GM18517 (cell line): ENCODE data around the gene LIX1L.
"Not testable (repeated sequence)": the region's sequence is repeated elsewhere in the genome, so short reads cannot be mapped to it uniquely, and the experiment has no call there.

Experiments
- ATAC-seq: cut with Tn5 transposase; IDR thresholded peaks from one replicate; pipeline ENCODE4 v1.9.1; 2021; ENCODE audit warnings: mild to moderate bottlenecking, moderate library complexity; ENCODE audit not compliant: unreplicated experiment

LIX1L gene

DNA sequence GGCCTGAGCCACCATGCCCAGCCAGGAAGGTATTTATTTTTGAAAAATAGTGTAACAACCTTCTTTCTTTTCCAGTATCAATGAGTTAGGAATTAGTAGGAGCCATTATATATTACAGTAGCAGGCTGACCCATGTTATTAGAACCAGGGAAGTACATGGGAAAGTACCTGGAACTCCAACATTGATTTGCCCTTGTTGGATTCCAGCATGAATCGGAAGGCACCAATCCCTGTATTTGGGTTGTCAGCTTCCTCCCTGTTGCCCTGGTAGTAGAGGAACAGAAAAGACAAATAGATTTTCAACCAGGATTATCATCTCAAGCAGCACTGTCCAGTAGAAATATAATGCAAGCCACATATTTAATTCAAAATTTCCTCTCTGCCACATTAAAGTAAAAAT lies 20.4 kb downstream of the LIX1L start:
- ATAC-seq: no peak

DNA sequence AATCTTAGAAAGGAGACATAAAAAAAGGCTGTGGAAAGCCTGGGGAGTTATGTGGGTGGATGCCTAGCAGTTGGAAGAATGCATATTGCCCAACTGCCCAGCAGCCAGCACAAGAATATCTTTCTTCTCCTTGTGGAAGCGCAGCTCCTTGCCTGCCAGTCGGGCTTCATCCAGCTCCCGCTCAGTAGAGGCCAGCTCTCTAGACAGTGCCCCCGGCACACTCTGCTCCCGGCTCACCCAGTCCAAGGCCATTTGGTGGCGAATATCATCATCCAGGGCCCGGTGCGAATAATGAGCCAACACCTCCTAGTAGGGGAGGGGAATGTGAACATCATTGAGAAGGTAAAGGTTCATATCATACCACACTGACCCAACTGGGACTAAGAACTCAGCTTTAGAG lies 21.6 kb downstream of the LIX1L start:
- no peak for ATAC-seq

DNA sequence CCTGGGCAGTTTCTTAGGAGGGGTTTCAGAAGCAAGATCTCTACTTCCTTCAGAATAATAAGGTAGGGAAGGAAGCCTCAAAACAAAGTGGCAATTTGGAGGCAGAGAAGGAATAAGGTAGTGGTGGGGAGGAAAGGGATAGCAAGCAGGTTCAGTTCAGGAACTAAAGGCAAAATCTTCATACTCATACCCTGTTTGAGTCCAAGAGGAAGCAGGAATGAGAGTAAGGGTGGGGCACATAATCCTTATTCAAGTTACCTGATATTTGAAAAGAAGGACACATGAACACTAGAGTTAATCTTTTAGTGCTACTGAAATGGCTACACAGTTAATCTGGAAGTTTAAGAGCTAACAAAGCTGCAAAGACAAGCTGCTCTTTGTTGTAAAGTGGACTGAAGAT lies 22.1 kb downstream of the LIX1L start:
- no peak for ATAC-seq

DNA sequence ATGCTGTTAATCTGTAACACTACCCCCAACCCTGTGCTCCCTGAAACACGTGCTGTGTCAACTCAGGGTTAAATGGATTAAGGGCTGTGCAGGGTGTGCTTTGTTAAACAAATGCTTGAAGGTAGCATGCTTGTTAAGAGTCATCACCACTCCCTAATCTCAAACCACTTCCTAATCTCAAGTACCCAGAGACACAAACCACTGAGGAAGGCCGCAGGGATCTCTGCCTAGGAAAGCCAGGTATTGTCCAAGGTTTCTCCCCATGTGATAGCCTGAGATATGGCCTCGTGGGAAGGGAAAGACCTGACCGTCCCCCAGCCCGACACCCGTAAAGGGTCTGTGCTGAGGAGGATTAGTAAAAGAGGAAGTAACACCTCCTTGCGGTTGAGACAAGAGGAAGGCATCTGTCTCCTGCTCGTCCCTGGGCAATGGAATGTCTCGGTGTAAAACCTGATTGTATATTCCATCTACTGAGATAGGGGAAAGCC lies 25.3 kb downstream of the LIX1L start:
- ATAC-seq: not testable (repeated sequence)

DNA sequence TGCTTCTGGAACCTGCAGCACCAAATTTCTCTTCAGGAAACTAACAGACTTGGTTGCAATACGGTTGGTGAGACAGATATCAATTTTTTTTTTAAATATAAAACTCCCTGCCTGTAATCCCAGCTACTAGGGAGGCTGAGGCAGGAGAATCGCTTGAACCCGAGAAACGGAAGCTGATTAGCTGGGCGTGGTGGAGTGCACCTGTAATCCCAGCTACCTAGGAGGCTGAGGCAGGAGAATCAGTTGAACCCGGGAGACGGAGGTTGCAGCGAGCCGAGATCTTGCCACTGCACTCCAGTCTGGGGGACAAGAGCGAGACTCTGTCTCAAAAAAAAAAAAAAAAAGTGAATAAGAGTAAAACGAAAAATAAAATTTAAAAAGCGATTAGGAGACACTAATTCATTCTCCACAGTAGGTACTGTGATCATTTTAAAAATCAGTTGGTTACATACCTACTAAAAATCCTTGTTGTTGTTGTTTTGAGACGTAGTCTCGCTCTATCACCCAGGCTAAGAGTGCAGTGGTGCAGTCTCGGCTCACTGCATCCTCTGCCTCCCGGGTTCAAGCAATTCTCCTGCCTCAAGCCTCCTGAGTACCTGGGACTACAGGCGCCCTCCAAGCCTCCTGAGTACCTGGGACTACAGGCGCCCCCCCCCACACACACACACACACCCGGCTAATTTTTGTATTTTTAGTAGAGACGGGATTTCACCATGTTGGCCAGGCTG lies 29.7 kb downstream of the LIX1L start:
- no peak for ATAC-seq

DNA sequence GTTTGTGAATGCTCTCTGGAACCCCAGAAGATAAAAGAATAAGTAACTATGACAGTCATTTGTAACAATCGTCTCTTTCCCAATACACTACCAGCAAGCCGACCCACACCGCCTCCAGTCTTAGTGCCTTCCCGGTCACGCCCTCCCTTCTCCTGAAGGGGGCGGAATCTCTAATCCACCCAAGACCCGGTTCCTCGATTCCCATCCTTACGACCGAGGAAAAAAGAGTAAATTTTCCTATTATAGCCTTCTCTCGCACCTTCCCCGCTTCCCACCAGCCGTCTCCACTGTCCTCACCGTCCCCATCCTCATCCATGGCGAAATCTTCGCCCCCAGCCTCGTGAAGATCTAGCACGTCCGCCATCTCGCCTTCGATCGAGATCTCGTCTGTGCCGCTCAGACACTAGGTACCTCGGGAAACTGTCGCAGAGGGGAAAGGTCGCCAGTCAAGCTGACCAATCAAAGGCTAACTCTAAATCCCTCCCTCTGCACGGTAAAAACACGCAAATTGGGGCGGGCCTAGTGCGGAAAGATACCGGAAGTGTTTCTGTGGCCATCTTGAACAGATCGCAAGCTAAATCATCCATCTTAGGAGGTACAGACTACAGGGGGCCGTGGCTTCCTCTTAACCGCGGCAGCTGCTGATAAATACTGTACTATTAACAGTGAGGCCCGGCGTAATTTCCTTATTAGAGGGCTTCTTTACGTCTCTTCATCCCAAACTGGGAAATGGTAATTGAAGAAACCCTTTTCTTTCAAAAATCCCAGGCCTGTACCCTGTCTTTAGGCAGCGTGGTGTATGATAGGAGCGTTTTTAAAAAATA lies 30.5 kb downstream of the LIX1L start, which contains the start of gene RBM8A:
Gene RBM8A (minus strand): TSS at position 422 of the 824 bp plus-strand sequence. CDS start 58 bp downstream, at position 364.
- ATAC-seq: peak; percentile 94

DNA sequence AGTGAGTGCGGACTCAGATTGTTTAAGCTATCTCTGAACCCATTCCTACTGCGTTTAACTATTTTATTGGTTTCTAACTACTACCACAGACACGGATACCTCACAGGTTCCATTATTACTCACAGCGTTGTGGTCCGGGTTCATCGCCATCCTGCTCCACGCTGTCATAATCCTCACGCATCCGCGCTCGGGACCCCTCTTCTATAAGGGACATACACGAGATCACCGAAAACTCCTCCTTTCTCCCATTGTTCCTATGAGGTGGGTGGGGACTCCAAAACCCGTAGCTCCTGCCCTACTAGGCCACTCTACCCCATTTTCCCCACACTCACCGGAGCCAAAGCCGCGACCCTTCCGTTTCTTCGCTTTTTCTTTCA lies 31.1 kb downstream of the LIX1L start:
- no peak for ATAC-seq

DNA sequence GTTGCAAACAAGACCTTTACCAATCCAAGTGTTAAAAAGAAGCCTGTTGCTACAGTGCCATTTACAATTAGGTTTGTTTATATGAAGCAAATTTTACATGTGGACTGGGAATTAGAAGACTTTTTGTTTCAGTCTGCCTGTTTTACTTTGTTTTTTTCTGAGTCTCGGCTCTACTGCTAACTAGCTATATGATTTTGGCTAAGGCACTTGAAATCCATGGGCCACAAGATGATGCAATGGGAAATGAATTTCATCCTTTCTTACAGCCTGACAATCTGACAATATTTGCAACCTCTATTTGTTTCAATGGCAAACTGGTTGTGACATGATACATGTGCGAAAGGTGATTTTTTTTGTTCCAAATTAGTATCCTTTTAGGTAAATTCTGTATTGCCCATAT lies 35.6 kb downstream of the LIX1L start:
- ATAC-seq: no peak

DNA sequence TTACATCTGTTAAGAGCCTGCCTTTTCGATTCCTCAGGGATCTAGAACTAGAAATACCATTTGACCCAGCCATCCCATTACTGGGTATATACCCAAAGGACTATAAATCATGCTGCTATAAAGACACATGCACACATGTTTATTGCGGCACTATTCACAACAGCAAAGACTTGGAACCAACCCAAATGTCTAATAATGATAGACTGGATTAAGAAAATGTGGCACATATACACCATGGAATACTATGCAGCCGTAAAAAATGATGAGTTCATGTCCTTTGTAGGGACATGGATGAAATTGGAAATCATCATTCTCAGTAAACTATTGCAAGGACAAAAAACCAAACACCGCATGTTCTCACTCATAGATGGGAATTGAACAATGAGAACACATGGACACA lies 37.5 kb downstream of the LIX1L start:
- ATAC-seq: not testable (repeated sequence)

DNA sequence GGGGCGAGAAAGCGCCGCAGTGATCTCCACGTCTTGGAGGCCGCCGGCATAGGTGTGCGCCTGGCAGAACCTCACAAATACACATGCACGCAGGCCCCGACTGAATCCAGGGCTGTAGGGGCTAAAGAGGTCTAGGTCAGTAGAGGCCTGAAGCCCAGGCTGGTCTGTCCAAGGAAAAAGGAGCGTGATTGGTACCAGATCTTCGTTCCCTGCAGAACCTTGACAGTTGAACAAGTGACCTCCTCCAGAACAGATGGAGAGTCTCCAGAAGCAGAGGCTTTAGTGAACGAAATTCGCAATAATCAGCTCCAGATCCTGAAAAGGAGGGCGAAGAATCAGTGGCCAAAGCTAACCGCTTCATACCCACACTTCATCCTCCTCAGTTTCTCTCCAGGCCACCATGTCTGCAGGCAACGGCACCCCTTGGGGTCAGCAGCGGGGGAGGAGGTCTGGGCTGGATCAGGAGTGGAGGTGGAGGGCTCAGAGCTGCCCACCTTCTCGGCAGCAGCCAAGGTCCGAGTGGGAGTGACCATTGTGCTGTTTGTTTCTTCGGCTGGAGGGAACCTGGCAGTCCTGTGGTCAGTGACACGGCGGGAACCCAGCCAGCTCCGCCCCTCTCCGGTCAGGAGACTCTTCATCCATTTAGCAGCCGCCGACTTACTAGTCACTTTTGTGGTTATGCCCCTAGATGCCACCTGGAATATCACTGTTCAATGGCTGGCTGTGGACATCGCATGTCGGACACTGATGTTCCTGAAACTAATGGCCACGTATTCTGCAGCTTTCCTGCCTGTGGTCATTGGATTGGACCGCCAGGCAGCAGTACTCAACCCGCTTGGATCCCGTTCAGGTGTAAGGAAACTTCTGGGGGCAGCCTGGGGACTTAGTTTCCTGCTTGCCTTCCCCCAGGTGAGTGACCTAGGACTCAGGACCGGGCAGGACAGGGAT lies 38.6 kb downstream of the LIX1L start:
- peak; percentile 75 for ATAC-seq

DNA sequence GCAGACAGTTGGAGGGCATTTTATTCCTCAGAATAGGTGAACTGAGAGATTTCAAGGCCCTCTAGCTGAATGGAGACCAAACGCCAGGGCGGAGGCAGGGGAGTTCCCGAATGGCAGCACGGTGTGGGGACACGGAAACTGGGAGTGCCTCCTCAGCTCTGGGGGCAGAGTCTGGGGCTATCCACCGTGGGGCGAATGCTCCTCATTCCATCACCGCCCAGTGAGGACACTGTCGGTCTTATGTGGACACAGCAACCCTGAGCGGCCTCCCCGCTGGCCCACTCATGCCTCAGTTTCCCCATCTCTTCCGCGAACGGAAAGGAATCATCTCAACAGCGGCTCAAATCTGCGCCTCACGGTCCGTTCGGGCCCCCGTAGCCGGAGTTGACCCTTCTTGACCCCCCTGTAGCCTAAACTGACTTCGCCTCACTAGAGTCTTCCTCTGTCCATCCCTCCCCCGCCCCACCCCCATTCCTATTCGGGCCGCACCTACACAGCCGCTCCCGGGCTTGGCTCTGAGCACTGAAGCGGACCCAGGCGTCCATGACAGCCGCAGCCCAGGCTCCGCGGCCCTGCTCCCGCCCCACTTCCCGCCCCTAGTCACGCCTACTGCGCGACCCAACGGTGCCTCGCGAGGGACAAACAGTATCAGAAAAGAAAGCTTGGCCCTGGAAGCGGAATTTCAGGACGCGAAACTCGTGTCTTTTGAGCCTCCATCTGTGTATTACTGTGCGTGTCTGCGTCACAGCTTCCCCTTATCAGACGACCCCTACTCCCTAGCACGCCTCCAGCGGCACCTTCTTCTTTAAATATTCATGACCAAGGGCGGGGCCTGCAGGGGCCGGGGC lies 39.4 kb downstream of the LIX1L start, which contains the start of gene PEX11B:
Gene PEX11B (minus strand): TSS at position 574 of the 848 bp plus-strand sequence. CDS start 29 bp downstream, at position 545.
- ATAC-seq: peak; percentile 55

DNA sequence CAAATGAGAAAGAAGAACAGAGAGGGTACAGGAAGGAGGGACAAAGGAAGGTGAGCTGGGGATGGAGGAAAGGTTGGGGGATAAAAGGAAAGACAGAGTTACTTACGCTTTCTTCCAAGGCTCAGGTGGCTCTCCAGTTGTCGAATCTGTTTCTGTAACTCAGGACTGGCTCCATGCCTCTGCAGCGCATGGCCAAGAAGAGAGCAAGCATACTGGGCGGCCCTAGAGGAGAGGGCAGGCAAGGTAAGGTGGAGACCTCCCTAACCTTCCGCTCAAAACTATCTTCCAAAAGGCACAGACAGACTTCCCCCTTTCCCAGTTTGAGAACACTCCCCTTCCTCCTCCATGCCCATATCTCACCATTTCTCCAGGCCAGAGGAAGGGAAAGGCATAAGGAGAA lies 40.2 kb downstream of the LIX1L start:
- no peak for ATAC-seq

DNA sequence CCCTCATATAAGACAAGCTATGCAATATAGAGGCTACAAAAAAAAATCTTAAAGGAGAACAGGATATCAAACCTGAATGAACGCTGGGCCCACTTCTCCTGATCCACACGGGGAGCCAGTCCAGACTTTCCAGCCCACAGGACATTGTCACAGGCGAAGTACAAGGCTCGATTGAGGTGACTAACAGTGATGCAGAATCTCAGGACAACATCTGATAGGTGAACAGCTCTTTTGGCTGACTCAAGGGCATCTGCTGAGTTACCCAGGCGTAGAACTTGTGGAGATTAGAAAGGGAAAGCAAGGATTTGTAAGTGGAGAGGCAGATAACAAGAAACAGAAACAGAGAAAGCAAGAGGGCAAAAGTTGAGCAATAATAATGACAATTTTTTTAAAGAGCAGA lies 41.1 kb downstream of the LIX1L start:
- no peak for ATAC-seq

DNA sequence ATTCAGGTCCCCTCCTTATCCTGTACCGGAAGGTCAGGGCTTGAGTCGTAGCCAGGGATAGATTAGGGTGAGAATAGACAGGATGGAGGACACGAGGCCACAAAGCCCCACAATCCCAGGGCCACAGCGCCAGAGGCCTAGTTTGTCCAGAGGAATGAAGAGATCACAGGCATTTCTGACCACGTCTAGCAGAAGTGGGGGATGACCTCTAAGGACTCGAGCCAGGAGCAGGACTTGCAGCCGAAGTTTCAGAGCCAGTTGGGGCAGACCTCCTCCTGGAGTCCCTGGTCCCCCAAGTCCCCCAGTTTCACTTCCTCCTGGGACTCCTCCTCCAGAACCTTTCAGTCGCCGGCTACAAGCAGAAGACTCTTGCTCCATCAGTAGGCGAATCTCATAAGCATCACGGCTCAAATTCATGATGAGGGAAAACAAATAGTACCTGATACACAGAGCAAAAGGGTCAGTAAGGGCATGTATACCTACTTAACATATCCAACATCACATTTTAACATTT lies 45.6 kb downstream of the LIX1L start:
- no peak for ATAC-seq

DNA sequence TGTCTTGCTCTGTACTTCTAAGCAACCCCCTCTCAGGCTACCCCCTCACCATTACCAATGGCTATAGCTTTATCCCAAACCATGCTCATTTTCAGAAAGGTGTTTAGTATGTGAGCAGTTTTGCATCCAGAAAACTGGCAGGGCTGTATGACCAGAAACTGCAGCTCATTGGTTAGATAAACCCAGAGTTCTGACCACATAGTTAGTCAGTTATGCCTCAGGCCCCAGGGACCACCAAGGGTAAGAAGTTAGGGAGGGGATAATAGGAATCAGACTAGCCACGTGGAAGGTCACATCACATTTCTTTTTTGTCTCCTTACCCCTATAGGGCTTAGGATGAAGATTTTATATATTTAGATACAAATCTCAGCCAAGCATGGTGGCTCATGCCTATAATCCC lies 49.2 kb downstream of the LIX1L start:
- ATAC-seq: no peak

DNA sequence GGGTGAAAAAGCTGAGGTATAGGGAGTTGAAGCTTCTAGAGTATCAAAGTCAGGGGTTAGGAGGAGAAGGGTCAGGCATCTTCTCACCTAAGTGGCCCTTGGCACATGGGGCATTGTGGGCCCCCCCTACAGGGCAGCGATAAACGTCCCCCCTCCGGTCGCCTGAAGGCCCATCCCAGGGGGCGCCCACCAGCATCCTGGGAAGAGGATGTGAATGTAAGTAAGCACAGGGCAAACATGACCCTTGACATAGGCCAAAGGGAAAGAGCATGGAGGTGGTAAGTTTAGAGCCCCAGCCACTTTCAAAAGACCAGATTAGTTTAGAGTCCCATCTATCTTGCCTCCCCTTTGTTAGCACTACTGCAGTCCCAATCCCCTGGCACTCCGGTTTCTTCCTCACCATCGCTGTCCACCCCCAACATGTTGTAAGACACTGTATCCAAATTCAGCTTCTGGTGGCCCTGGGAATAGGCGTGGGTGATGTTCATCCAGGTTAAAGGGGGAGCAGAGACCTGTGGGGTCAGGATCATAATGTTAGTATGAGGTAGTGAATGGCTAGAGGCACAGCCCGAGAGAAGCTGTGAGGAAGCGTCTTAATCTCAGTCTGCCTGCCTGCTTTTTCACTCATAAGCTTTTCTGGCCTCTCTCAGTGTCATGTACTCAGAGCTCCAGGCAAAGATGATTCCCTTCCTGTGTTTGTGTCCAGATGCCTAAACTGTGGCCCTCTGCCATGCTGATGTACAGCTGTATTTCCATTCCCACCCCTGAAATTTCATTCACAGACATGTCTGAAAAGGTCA lies 50.7 kb downstream of the LIX1L start:
- no peak for ATAC-seq

DNA sequence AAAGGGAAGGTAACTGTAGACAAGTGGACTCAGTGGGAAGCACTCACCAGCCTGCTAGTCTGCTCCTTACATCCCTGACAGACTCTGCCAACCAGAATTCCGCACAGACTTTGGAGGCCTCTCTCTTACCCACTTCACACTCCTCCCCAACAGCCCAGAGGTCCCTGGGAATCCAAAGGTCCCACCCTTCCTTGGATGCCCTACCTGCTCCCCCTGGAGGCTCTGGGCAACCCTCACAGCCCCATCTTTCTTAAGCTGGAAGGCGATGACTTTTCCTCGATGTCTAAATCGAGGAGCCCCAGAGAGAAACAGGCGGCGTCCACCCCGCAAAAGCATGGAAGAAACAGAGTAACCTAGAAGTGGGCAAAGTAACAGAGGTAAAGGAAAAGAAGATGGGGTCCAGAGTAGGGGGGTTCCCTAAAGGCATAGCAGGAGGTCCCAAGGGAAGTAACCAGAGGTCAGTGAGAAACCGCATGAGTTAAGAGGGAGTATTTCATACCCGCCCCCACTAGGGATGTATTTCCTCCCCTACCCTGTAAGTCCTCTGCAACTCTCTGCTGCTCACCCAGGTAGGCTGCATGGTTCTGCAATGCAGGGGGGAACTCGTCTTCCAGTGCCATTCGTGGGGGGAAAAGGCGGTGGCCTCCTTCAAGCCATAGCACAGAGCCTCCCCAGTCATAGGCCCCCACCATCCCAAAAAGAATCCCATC lies 56.4 kb downstream of the LIX1L start:
- no peak for ATAC-seq

DNA sequence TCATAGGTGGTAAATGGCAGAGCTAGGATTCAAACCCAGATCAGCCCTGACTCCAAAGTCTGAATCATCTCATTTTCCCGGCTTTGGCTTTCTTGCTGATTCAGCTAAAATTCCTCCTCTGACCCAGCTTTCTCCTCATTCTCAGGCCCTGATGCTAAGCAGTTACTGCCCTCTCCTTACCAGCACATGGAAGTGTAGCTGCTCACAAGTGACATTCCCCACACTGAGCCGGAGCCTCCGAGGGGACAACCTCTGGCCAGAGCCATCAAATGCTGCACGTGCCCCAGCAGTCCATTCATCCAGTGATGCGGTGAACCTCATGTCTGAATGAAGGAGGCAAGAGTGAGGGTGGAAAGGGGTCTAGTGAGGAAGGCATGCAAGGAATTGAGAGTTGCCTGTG lies 59.1 kb downstream of the LIX1L start:
- no peak for ATAC-seq
